Skeletal muscle tissue (tissue), 4 donors: ENCODE results near the gene PSMD9. TPM values are rescaled to one million over a fixed set of nuclear protein-coding genes. Genes with fewer than 3 reads are reported as not detected.

ENCODE experiments used
- H3K27ac ChIP-seq: one replicate; pipeline ENCODE4 v1.7.0; 2013; ENCODE audit warnings: mild to moderate bottlenecking, low read depth, low read length, inconsistent platforms
- H3K27me3 ChIP-seq, 3 donors: one replicate each; pipeline ENCODE4 v1.7.0; 2013; ENCODE audit warnings: low read length in 3 of 3; ENCODE audit not compliant: control insufficient read depth in 3 of 3, insufficient read depth in 3 of 3
- H3K36me3 ChIP-seq, 3 donors: one replicate each; pipeline ENCODE4 v1.7.0; 2013; ENCODE audit warnings: low read length in 3 of 3; ENCODE audit not compliant: control insufficient read depth in 3 of 3, insufficient read depth in 3 of 3
- H3K4me1 ChIP-seq, 3 donors: one replicate each; pipeline ENCODE4 v1.7.0; 2013; ENCODE audit warnings: low read length in 3 of 3, mild to moderate bottlenecking in 3 of 3; ENCODE audit not compliant: control insufficient read depth in 3 of 3, insufficient read depth in 3 of 3
- H3K4me3 ChIP-seq, 3 donors: one replicate each; pipeline ENCODE4 v1.7.0; 2013; ENCODE audit warnings: low read length in 3 of 3
- H3K9ac ChIP-seq, 3 donors: one replicate each; pipeline ENCODE4 v1.7.0; 2013; ENCODE audit warnings: low read length in 3 of 3, mild to moderate bottlenecking in 3 of 3, moderate library complexity in 2 of 3, low read depth in 1 of 3
- H3K9me3 ChIP-seq, 3 donors: one replicate each; pipeline ENCODE4 v1.7.0; 2013; ENCODE audit warnings: low read length in 3 of 3; ENCODE audit not compliant: control insufficient read depth in 3 of 3
- total RNA-seq: library from RNA; depleted of rRNA; stranded (reverse); fragments of >200 nt; gene quantifications from one replicate; pipeline ENCODE4 v1.2.3, GENCODE V29; 2014
- donor health status: Osteomylitis.

PSMD9 gene
- total RNA-seq, 1 donor from 2014 or later: 13.0 TPM

GRCh38 chr12:121892673-121893561 is 4.3 kb downstream of the PSMD9 start:
- Histone ChIP-seq H3K36me3 (peaks cover 24 to 31% (median 28%) of the 10 kb centered on the region in 3 donors), H3K4me1 (peaks cover 18 to 38% (median 34%) of the 10 kb centered on the region in 3 donors), H3K9ac (no peak overlapping the region), H3K27me3 (no peaks in the 10 kb centered on the region), H3K27ac (no peak overlapping the region), H3K4me3 (no peak overlapping the region), H3K9me3 (no peaks in the 10 kb centered on the region)

- no peaks in the 10 kb centered on the region for H3K9me3 ChIP-seq
- no peak overlapping the region for H3K27ac ChIP-seq
- peaks cover 16 to 29% (median 29%) of the 10 kb centered on the region in 3 donors for H3K4me1 ChIP-seq
- H3K36me3 ChIP-seq: peaks cover 30 to 35% (median 32%) of the 10 kb centered on the region in 3 donors
- H3K27me3 ChIP-seq: no peaks in the 10 kb centered on the region
- no peak overlapping the region for H3K4me3 ChIP-seq
- H3K9ac ChIP-seq: no peak overlapping the region
Measured at GRCh38 chr12:121893961-121894460, 5.4 kb downstream of the PSMD9 start.

GRCh38 chr12:121894633-121895032 is 6.0 kb downstream of the PSMD9 start:
- H3K9ac ChIP-seq: no peak overlapping the region
- peaks cover 9 to 24% (median 23%) of the 10 kb centered on the region in 3 donors for H3K4me1 ChIP-seq
- peaks cover 35 to 41% (median 39%) of the 10 kb centered on the region in 3 donors for H3K36me3 ChIP-seq
- no peaks in the 10 kb centered on the region for H3K27me3 ChIP-seq
- no peak overlapping the region for H3K4me3 ChIP-seq
- H3K9me3 ChIP-seq: no peaks in the 10 kb centered on the region
- no peak overlapping the region for H3K27ac ChIP-seq

GRCh38 chr12:121898287-121898686 is 9.7 kb downstream of the PSMD9 start:
- Histone ChIP-seq H3K27me3 (no peaks in the 10 kb centered on the region), H3K36me3 (peaks cover 56 to 61% (median 60%) of the 10 kb centered on the region in 3 donors), H3K4me1 (peaks cover 2 to 10% (median 7%) of the 10 kb centered on the region in 3 donors), H3K9me3 (no peaks in the 10 kb centered on the region), H3K9ac (no peak overlapping the region), H3K27ac (no peak overlapping the region), H3K4me3 (no peak overlapping the region)

GRCh38 chr12:121899590-121899989 is 11.0 kb downstream of the PSMD9 start:
- Histone ChIP-seq H3K4me3 (no peak overlapping the region), H3K4me1 (no peaks in the 10 kb centered on the region), H3K27me3 (no peaks in the 10 kb centered on the region), H3K27ac (no peak overlapping the region), H3K36me3 (peaks cover 60 to 66% (median 66%) of the 10 kb centered on the region in 3 donors), H3K9ac (no peak overlapping the region), H3K9me3 (no peaks in the 10 kb centered on the region)

GRCh38 chr12:121903202-121903601 is 14.6 kb downstream of the PSMD9 start:
- H3K4me1 ChIP-seq: no peaks in the 10 kb centered on the region
- H3K4me3 ChIP-seq: no peak overlapping the region
- H3K27me3 ChIP-seq: no peaks in the 10 kb centered on the region
- H3K9me3 ChIP-seq: no peaks in the 10 kb centered on the region
- no peak overlapping the region for H3K27ac ChIP-seq
- no peak overlapping the region for H3K9ac ChIP-seq
- H3K36me3 ChIP-seq: peaks cover 50 to 55% (median 52%) of the 10 kb centered on the region in 3 donors

GRCh38 chr12:121905746-121906145 is 17.2 kb downstream of the PSMD9 start:
- Histone ChIP-seq H3K4me3 (no peak overlapping the region), H3K9me3 (no peaks in the 10 kb centered on the region), H3K4me1 (no peaks in the 10 kb centered on the region), H3K27me3 (no peaks in the 10 kb centered on the region), H3K9ac (no peak overlapping the region), H3K36me3 (peaks cover 46 to 52% (median 47%) of the 10 kb centered on the region in 3 donors), H3K27ac (no peak overlapping the region)

GRCh38 chr12:121908702-121909101 is 20.1 kb downstream of the PSMD9 start:
- Histone ChIP-seq H3K9me3 (no peaks in the 10 kb centered on the region), H3K27me3 (no peaks in the 10 kb centered on the region), H3K9ac (no peak overlapping the region), H3K27ac (no peak overlapping the region), H3K4me1 (no peaks in the 10 kb centered on the region), H3K36me3 (peaks cover 28 to 37% (median 30%) of the 10 kb centered on the region in 3 donors), H3K4me3 (no peak overlapping the region)

GRCh38 chr12:121911824-121912585 is 23.4 kb downstream of the PSMD9 start:
- no peaks in the 10 kb centered on the region for H3K9me3 ChIP-seq
- H3K4me1 ChIP-seq: peaks cover 0 to 2% (median 0%) of the 10 kb centered on the region in 3 donors
- H3K36me3 ChIP-seq: peaks cover 32 to 42% (median 37%) of the 10 kb centered on the region in 3 donors
- H3K4me3 ChIP-seq: no peak overlapping the region
- H3K27me3 ChIP-seq: no peaks in the 10 kb centered on the region
- H3K27ac ChIP-seq: no peak overlapping the region
- H3K9ac ChIP-seq: no peak overlapping the region
